GM21360 (cell line): ENCODE results near the gene FGD2.
"Not testable (repeated sequence)": the region's sequence is repeated elsewhere in the genome, so short reads cannot be mapped to it uniquely, and the experiment has no call there.

Experiments
- ATAC-seq: cut with Tn5 transposase; IDR thresholded peaks from one replicate; pipeline ENCODE4 v1.9.1; 2021; ENCODE audit warnings: mild to moderate bottlenecking, moderate library complexity; ENCODE audit not compliant: unreplicated experiment

The FGD2 gene

DNA sequence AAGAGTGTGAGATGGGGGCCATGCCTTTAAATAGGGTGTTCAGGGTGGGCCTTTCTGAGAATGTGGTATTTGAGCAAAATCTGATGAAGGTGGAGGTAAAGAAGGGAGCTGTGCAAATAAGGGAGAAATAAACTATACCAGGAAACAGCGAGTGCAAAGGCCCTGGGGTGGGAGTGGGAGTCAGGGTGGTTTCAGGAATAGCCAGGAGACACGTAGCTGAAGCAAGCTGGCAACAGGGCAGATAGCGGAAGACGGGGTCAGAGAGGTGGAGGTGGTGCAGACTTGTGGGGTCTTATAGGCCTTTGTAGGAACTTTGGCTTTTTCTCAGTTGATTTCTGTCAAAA lies 51.6 kb downstream of the FGD2 start:
- ATAC-seq, result no peak

DNA sequence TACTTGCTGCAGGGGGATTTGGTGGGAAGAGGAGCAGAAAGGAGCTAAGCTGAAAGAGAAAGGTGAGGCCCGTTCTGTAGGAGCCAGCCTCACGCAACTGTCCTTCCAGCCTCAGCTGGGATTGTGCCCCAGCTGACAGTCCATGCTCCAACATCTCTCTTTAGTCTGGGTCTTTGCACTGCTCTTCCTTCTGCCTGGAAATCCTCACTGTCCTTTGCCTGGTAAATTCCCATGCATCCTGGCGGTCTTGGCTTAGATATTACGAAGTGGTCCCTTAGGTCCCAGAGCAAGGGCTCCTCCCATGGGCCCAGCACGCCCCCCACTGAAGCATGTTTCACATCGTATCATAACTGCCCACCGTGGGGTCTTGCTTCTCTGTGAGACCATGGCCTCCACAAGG lies 52.2 kb downstream of the FGD2 start:
- ATAC-seq, result no peak

DNA sequence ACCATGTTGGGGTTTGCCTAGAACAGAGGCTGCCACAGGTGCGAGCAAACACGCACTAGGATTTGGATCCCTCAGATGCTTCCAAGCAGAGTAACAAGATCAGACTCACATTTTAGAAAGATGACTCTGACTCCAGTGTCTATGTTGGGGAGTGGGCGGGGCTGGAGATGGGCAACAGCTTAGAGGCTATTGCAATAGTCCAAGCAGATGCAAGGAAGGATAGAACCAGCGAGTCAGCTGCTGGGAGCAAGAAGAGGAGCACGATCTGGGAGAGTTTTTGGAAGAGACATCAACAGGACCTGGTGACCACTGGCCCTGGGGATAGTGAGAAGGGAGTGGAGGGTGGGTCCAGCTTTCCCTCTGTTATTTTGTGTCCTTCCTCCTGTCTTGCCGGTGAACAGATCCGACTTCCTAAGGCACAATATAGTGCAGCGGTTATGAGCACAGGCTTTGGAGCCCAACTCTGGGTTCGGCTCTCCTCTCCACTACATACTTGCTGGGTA lies 52.7 kb downstream of the FGD2 start:
- ATAC-seq, result no peak

DNA sequence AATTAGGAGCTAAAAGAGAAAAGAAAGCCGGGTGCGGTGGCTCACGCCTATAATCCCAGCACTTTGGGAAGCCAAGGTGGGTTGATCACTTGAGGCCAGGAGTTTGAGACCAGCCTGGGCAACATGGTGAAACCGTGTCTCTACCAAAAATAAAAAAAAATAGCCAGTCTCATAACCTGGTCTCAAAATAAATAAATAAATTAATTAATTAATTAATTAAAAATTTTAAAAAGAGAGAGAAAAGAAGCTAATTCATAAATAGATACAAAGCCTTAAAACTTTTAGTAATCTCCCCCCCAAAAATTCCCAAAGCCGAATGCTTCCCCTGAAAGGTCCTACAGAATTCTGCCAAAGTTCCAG lies 53.5 kb downstream of the FGD2 start:
- not testable (repeated sequence) for ATAC-seq

DNA sequence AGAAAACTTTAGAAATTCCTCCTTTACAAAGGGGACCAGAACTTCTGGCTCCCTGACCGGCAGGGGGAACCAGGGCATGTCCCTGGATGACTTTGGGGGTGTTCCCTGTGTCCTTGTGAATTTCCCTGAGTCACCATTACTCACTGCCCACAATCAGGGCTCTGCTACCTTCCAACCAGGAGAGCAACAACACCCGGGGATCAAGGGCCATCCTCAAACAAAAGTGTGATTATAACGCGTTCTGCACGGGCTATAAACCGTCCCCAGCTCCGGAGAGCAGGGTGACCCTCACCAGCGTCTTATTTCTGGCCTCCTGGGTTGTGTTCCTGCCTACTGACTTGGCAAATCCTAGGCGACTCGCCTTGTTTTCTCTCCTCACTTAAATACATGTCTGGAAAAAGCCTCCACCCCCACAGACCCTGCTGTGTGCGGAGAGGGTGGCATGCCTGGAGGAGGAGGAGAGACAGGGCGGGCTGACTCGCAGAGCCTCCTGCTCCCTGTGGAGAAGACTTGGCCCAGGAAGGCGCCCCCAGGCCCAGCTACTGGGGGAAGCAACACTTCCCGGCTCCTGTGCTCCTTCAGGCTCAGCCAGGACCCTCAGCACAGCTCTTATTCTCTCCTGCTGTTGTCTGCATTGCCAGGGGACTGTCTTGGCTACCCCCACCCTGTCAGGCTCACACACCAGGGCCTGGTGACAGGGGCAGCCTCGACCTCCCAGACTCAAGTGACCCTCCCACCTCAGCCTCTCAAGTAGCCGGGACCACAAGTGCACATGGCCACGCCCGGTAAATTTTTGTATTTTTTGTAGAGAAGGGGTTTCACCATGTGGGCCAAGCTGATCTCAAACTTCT lies 54.1 kb downstream of the FGD2 start:
- no peak for ATAC-seq

DNA sequence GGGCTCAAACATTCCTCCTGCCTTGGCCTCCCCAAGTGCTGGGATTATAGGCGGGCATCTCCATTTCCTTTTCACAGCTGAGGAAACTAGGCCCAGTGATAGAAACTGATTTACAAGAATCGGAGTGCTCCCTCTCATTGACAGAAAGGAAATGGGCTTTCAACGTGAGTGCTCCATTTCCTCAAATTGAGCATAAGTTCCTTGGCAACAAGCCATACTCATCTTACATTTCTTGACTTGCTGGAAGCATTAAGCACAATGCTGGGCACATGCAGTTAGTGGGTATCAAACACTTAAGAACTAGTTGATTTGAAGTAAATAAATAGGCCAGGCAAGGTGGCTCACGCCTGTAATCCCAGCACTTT lies 54.7 kb downstream of the FGD2 start:
- ATAC-seq, result no peak

DNA sequence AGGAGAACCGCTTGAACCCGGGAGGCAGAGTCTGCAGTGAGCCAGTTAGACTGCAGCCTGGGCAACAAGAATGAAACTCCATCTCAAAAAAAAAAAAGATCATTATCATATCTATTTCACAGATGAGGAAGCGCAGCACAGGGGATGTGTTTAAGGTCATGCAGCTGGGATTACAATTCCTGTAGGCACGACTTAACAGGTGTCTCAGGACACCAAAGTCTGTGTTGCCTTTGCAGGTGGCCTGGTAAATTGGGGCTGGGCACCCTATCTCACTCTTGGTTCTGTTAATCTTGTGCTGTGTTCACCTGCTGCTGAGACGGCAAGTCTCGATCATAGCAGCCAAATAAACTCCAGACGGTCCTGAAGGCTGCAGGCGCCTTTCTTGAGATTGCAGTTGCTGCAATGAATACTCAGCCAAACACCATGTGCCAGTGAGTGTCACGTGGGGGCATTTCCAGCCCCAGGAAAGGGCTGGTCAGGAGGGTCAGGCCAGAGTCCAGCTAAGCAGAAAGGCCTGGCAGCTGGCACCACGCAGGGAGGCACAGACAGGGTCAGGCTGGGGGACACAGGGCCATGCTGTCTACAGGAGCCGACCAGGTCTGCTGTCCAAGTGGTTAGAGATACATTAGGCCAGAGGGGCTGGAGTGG lies 55.8 kb downstream of the FGD2 start:
- no peak for ATAC-seq

DNA sequence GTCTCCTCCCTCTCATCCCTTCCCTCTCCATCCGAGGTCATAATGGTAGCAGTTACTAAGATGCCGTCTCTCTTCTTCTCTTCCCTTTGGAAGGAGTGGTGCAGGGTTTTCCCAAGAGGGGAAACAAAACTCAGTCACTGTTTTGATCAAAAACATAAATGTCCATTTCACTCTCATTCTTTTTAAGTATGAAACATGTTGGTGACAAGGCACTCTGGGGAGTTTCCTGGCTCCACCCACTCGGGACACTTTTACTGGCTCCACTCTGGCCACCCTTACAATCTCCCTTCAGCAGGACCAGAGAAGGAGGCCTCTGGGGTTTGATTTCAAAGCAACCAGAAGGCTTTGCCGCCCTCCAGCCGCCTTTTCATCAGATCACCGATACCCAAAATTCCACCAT lies 57.0 kb downstream of the FGD2 start:
- ATAC-seq, result no peak

DNA sequence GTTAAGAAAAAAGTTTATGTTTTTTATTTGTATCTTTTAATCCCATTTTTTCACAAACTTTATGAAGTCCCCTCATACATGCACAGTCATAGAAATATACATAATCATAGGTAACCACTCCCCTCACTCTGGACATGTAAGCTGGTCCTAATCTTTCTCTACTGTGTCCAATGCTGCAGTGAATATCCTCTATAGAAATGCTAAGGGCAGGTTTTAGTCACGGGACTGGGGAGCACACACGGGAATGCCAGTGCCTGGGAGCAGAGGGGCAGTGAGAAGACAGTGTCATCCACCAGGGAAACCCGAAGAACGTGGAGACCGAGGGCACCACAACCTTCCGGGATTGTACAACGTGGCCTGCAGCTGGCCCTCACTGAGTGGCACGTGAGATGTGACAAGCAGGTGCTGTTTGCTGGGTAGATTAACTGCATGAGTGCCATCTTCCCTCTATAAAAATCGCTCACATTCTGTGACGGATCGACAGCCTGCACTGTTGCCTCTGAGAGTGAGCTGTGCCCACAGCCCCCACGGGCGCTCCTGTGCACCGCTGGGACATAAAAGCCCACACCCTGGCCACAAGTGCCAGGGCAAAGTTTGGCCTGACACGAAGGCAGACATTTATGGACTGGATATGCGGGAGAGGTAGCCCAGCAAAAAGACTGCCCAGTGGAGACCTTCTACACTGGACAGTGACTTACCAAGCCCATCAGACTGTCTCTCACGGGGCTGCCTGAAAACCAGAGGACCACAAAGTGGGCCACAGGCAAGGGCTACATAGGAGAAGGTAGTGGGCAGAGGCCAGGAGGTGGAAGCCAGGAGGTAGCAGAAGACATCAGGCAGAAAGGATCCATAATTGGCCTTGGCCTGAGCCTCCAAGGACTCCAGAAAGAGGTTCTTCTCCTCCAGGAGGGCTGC lies 63.2 kb downstream of the FGD2 start:
- ATAC-seq, result no peak

DNA sequence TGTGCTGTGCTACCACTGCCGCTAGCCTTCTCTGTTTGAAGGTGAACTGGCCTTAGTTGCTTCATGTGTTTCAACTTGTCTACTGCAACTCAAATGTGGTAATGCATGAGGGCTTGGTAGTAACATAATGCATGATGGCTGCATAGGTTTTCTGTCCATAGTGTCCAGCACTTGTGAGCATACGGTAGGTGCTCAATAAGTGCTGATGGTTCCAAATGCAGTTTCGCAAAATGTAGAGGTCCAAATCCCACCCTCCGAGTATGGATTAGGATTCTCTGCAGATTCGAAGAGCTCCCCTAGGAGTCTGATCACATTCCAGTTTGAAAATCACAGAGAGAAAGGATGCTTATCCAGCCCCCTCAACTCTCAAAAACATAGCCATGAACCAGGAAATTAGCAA lies 64.2 kb downstream of the FGD2 start:
- ATAC-seq, result no peak

DNA sequence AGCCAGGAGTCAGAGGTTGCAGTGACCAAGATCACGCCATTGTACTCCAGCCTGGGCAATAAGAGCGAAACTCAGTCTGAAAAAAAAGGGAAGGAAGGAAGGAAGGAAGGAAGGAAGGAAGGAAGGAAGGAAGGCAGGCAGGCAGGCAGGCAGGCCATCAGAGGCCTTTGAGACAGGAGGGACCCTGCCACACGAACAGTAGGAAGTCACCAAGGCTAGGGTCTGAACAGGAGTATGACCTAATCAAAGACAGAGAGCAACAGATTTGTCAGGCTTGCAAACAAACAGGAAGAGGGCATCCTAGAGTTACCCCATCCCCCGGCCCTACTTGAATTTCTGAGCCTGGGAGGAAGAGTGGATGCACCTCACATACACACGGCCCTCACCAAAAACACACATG lies 67.1 kb downstream of the FGD2 start:
- ATAC-seq, result no peak

DNA sequence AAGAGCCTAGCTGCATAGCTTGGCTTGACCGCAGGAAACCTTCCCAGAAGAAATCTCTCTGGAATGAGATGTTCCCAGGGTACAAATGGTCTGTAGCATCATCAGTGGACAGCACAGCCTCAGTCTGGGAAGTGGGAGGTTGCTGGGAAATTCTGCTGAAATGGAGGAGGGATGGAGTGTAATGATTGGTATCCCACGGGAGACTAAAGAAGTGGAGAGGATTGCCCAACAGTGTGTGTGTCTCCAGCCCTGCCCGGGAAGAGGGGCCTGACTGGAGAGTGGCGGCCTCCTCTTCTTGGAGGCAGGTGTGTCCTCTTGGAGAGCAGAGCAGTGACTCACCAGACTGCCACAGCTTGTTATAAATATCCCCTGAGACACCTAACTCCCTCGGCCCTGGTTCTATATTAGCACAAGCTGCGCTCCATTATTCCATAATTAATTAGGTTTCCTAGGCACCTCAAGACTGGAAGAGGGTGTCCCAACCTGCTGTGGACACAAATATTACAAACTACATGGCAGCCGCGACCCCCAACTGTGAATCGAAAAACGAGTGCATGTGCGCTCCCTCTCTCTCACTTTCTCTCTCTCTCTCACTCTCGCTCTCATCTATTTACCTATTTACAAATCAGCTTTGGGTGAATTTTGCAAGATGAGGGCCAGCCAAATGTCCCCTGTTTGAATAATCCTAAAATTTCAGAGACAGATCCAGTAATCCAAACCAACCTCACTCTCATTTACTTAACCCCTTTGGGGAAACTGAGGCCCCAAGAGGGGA lies 68.8 kb downstream of the FGD2 start:
- no peak for ATAC-seq

DNA sequence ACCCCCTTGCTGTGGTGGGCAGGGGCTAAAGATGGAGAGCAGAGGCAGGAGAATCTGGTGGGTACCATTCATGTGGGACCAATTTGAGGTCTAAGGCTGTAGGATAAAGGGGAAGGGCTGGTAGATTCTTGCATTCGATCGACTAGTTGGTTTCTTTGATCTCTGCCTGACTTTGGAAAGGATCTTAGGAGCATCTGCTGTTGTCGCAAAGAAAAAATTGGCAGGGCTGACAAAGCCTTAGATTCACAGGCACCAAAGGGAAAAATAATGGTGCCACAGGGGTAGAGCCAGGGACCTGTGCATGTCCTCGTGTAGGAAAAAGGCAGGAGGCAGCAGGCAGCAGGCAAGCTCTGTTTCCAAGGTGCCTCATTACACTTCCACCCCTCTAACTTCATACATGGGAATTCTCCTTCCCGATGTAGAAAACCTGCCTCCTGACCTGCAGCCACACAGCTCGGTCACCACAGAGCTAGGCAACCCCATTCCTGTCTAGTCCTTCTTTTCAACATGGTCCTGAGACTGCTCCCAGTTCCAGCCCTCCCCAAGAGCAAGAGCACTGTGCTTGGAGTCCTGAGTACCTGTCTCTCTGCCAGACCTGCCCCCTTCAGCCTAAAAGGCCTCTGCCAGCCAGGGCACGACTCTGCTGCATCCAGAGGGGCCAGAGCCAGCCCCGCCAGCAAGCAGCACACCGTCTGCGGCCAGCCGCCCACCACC lies 71.9 kb downstream of the FGD2 start:
- no peak for ATAC-seq

DNA sequence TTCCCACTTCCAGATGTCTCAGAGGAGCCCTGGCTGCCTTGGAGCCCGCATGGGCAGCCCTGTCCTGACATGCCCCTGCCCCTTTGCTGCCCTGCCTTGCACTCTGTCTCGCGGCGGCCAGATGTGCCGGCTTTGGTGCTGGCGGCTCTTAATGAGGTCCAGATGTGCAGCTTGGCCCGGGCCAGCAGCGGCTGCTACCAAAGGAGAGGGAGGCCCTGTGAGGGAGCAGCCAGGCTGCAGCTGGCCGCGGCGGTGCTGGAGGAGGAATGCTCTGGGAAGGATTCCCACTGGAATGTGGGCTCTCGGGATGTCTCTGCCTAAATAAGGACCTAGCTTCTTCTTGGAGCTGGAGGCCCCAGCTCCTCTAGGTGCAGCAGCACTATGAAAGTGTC lies 72.4 kb downstream of the FGD2 start:
- ATAC-seq, result no peak
